Central memory CD8-positive, alpha-beta T cell (primary cell): ENCODE measurements around the gene SNAP91.

ENCODE experiments used
- ATAC-seq: fragments of 150-1000 bp; cut with Tn5 transposase; replicated peaks from 2 replicates; pipeline ENCODE4 v1.10.0; 2022; ENCODE audit warnings: mild to moderate bottlenecking, moderate FRiP score, moderate number of reproducible peaks; ENCODE audit not compliant: poor library complexity, severe bottlenecking; ENCODE audit errors: extremely low read depth
- DNase-seq, 2 donors: peaks; one replicate each; pipeline ENCODE4 v3.0.0; 2021; ENCODE audit warnings: low spot score in 2 of 2
- H3K27ac Mint-ChIP-seq: one replicate; pipeline ENCODE4 v1.8.0; 2022; ENCODE audit warnings: low read depth, mild to moderate bottlenecking, moderate library complexity, mixed read lengths
- H3K27me3 Mint-ChIP-seq: one replicate; pipeline ENCODE4 v1.8.0; 2022; ENCODE audit warnings: mixed read lengths
- H3K36me3 Mint-ChIP-seq: one replicate; pipeline ENCODE4 v1.8.0; 2022; ENCODE audit warnings: mild to moderate bottlenecking, moderate library complexity, mixed read lengths; ENCODE audit not compliant: insufficient read depth
- H3K4me1 Mint-ChIP-seq: one replicate; pipeline ENCODE4 v1.8.0; 2022; ENCODE audit warnings: mixed read lengths
- H3K4me3 Mint-ChIP-seq: one replicate; pipeline ENCODE4 v1.8.0; 2022; ENCODE audit warnings: mild to moderate bottlenecking, moderate library complexity, mixed read lengths
- H3K9me3 Mint-ChIP-seq: one replicate; pipeline ENCODE4 v1.8.0; 2022; ENCODE audit warnings: mixed read lengths

The SNAP91 gene

DNA sequence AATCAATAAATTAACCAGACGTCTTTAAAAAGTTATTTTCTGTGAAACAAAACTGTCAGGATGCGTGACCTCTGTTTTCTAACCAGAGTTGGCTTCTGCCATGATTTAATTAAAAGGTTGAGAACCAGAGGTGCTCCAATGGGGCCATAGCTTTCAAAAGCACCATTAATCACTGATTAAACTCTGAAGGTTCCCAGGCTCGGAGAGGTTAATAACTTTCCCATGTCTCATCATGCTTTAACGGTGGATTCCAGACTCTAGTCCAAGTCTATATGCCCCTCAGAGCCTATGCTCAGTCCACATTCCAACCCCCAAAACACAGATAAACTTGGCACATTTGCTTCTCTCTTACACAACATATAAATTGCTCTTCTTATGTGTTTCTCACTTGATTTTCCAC lies 95.5 kb downstream of the SNAP91 start:
- no peaks in the 10 kb centered on the region for H3K9me3 Mint-ChIP-seq
- ATAC-seq (no peak), DNase-seq (no peak)
- H3K4me1 Mint-ChIP-seq, result no peaks in the 10 kb centered on the region
- no peaks in the 10 kb centered on the region for H3K36me3 Mint-ChIP-seq
- H3K27ac Mint-ChIP-seq, result no peak overlapping the region
- H3K4me3 Mint-ChIP-seq, result no peak overlapping the region
- H3K27me3 Mint-ChIP-seq, result no peaks in the 10 kb centered on the region

DNA sequence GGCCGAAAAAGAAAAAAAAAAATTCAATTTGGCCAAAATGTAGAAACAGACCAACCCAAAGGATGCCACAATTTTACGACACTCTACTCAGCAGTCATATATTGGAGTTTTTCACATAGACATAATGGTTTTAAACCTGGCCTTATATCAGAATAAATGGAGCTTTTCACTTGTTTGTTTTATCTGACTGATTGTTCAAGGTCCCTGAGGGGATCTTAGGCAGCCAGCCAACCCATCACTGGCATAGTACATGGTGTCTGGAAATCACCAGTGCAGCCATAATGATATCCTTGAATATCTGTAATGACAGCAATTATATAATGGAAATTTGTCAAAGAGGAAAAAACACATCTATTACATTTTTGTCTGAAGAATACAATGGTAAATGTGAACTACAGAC lies 99.7 kb downstream of the SNAP91 start:
- Mint-ChIP-seq H3K4me1 (no peaks in the 10 kb centered on the region), H3K4me3 (no peak overlapping the region), H3K36me3 (no peaks in the 10 kb centered on the region)

DNA sequence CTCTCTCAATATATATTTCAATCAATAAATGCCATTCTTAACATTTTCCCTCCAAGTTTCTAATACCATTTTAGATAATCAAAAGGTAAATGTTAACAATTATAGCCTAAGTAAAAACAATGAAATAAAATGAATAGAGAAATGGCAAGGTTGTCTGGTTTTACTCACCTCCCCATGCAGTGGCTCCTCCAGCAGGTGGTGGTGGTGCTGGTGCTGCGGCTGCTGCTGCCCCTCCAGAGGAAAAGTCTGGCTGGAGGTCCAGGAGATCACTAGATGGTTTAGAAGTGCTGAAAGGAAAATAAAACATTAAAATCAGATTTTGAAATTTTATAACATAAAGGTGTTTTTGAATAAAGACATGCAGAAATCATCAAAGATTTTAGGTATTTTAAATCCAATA lies 103.4 kb downstream of the SNAP91 start:
- Mint-ChIP-seq H3K27me3 (no peaks in the 10 kb centered on the region), H3K9me3 (no peaks in the 10 kb centered on the region), H3K36me3 (no peaks in the 10 kb centered on the region), H3K4me3 (no peak overlapping the region), H3K27ac (no peak overlapping the region), H3K4me1 (no peaks in the 10 kb centered on the region)
- no peak for ATAC-seq
- no peak for DNase-seq

More for the DNA sequence above, 99.7 kb downstream of the SNAP91 start:
- H3K9me3 Mint-ChIP-seq, result no peaks in the 10 kb centered on the region
- no peaks in the 10 kb centered on the region for H3K27me3 Mint-ChIP-seq
- DNase-seq, result no peak
- H3K27ac Mint-ChIP-seq, result no peak overlapping the region
- no peak for ATAC-seq

GRCh38 chr6:83603551-83603950 lies 105.3 kb downstream of the SNAP91 start:
- H3K9me3 Mint-ChIP-seq, result no peaks in the 10 kb centered on the region
- ATAC-seq (no peak), DNase-seq (no peak)
- H3K4me1 Mint-ChIP-seq, result no peaks in the 10 kb centered on the region
- H3K4me3 Mint-ChIP-seq, result no peak overlapping the region
- H3K27ac Mint-ChIP-seq, result no peak overlapping the region
- H3K36me3 Mint-ChIP-seq, result no peaks in the 10 kb centered on the region
- H3K27me3 Mint-ChIP-seq, result no peaks in the 10 kb centered on the region

- H3K4me1 Mint-ChIP-seq, result no peaks in the 10 kb centered on the region
- ATAC-seq, result no peak
- H3K4me3 Mint-ChIP-seq, result no peak overlapping the region
- no peak for DNase-seq
- H3K27ac Mint-ChIP-seq, result no peak overlapping the region
- no peaks in the 10 kb centered on the region for H3K36me3 Mint-ChIP-seq
- no peaks in the 10 kb centered on the region for H3K9me3 Mint-ChIP-seq
- H3K27me3 Mint-ChIP-seq, result no peaks in the 10 kb centered on the region
Measured at GRCh38 chr6:83601119-83601518, 107.8 kb downstream of the SNAP91 start.

GRCh38 chr6:83600459-83600858 lies 108.4 kb downstream of the SNAP91 start:
- Mint-ChIP-seq H3K9me3 (no peaks in the 10 kb centered on the region), H3K4me1 (no peaks in the 10 kb centered on the region), H3K27ac (no peak overlapping the region), H3K4me3 (no peak overlapping the region), H3K27me3 (no peaks in the 10 kb centered on the region), H3K36me3 (no peaks in the 10 kb centered on the region)
- DNase-seq (no peak), ATAC-seq (no peak)

DNA sequence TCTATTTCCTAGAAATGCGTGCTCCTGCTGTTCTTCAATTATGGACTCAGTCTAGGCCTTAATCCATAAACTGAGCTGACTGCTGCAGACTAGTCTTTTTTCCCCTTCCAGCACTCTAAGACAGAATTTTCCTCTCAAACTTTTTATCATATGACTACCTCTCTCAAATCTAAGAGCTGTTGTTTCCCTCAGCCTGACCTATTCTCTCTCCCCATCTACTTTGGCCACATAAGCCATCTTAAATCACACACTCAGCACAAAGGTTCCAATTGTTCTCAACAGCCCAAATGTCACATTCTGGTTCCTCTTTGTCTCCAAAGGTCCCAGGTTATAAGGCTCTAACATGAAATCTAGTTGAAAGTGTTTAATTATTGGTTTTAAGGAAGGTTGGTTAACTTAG lies 111.4 kb downstream of the SNAP91 start:
- Mint-ChIP-seq H3K27me3 (no peaks in the 10 kb centered on the region), H3K4me3 (no peak overlapping the region)

DNA sequence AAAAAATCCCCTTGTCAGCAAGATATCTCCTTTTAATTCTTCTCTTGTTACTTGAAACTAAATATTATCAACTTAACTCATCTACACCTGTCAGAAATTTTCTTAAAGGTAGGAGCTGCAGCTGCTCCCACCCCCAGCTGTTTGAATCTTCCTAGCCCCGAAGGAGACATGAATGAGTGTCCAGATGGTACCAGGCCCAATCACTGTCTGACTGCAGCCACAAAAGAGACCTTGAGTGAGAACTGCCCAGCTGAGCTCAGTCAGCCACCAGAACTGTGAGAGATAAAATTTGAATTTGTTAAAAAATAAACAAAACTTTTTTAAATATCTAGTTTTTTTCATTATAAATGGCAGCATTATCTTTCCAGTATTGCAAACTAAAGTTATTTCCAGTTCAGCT lies 111.8 kb downstream of the SNAP91 start:
- Mint-ChIP-seq H3K9me3 (no peaks in the 10 kb centered on the region), H3K27ac (no peak overlapping the region), H3K36me3 (no peaks in the 10 kb centered on the region), H3K4me3 (no peak overlapping the region), H3K4me1 (no peaks in the 10 kb centered on the region), H3K27me3 (no peaks in the 10 kb centered on the region)
- ATAC-seq (no peak), DNase-seq (no peak)

More for the DNA sequence above, 111.4 kb downstream of the SNAP91 start:
- Mint-ChIP-seq H3K36me3 (no peaks in the 10 kb centered on the region), H3K4me1 (no peaks in the 10 kb centered on the region), H3K27ac (no peak overlapping the region), H3K9me3 (no peaks in the 10 kb centered on the region)
- no peak for ATAC-seq
- no peak for DNase-seq

DNA sequence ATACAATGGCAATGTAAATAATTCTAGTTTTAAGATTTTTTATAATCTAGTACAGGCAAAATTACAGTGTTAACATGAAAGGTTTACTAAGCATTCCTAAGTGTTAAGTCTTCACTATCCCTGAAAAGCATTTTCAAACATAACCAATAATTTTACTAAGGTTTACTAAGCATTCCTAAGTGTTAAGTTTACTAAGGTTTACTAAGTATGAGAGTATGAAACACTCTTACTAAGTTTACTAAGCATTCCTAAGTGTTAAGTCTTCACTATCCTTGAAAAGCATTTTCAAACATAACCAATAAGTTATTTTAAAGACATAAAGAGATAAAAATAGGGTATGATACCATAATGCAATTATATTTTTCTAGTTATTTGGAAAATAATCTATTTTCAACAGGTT lies 114.0 kb downstream of the SNAP91 start:
- ATAC-seq (no peak), DNase-seq (no peak)
- Mint-ChIP-seq H3K36me3 (no peaks in the 10 kb centered on the region), H3K4me3 (no peak overlapping the region), H3K27ac (no peak overlapping the region), H3K9me3 (no peaks in the 10 kb centered on the region), H3K4me1 (no peaks in the 10 kb centered on the region), H3K27me3 (no peaks in the 10 kb centered on the region)

DNA sequence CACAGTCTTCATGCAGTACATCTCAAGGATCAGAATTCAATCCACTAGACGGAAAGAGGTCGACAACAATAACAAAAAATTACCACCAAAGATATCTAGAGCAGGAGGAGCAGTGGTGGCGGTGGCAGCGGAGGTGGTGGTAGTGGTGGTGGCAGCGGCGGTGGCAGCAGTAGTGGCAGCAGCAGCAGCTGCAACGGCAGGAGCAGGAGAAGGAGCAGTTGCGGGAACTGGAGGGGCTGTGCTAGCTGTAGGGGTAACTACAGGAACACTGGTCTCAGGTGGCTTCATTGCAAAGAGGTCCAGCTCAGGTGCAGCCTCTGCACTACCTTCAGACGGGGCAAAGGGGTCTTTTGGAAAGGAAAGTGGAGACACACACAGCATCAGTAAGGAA lies 115.5 kb downstream of the SNAP91 start:
- no peak for ATAC-seq

DNA sequence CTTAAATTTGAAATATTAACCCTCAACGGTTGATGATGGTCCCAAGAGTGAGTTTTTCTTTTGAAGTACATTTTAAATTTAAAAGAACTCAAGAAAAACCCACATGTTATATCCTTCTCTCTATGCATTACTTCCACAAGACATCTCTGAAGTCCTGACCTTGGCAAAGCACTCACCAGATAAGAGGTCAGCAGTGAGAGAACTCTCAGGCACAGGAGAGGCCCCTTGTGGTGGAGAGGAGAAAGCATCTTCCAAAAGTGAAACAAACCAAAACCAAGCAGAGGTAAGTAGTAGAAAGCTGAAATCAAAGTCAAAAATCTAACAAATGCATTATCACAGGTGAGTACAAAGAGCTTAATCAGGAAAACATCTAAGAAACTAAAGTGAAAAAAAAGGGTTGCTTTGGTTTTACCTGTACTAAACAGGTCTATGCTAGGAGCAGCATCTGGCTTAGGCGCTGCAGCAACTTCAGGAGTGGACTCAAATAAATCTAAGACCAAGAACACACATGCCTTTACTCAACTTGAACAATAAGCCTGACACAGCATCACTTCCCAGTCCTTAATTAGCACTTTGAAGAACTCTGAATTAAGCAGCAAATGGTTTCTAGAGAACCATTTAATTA lies 116.0 kb downstream of the SNAP91 start:
- no peaks in the 10 kb centered on the region for H3K9me3 Mint-ChIP-seq
- no peak overlapping the region for H3K27ac Mint-ChIP-seq
- H3K4me3 Mint-ChIP-seq, result no peak overlapping the region
- no peak for ATAC-seq
- no peak for DNase-seq
- no peaks in the 10 kb centered on the region for H3K36me3 Mint-ChIP-seq
- H3K4me1 Mint-ChIP-seq, result no peaks in the 10 kb centered on the region
- H3K27me3 Mint-ChIP-seq, result no peaks in the 10 kb centered on the region

More for the DNA sequence above, 115.5 kb downstream of the SNAP91 start:
- DNase-seq, result no peak
- Mint-ChIP-seq H3K4me1 (no peaks in the 10 kb centered on the region), H3K4me3 (no peak overlapping the region), H3K36me3 (no peaks in the 10 kb centered on the region), H3K9me3 (no peaks in the 10 kb centered on the region), H3K27me3 (no peaks in the 10 kb centered on the region), H3K27ac (no peak overlapping the region)

DNA sequence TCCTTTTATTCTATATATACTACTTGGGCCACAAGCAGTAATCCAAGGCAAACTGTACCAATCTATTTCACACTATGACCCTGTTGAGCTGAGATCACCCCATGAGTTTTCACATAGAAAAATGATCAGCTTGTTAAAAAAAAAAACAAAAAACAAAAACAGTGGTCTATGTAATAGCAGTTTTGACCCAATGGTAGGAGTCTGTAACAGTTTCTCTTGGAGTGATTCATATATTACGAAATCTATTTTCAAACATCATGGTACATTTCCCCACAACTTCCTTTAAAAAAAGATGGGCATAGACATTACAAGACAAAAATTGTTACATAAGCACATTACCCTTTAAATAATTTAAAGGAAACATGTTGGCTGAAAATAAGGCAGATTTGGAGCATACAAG lies 118.5 kb downstream of the SNAP91 start:
- no peak for DNase-seq
- ATAC-seq, result no peak
- H3K4me1 Mint-ChIP-seq, result no peaks in the 10 kb centered on the region
- H3K36me3 Mint-ChIP-seq, result no peaks in the 10 kb centered on the region
- no peaks in the 10 kb centered on the region for H3K27me3 Mint-ChIP-seq
- H3K9me3 Mint-ChIP-seq, result no peaks in the 10 kb centered on the region
- H3K27ac Mint-ChIP-seq, result no peak overlapping the region
- no peak overlapping the region for H3K4me3 Mint-ChIP-seq

DNA sequence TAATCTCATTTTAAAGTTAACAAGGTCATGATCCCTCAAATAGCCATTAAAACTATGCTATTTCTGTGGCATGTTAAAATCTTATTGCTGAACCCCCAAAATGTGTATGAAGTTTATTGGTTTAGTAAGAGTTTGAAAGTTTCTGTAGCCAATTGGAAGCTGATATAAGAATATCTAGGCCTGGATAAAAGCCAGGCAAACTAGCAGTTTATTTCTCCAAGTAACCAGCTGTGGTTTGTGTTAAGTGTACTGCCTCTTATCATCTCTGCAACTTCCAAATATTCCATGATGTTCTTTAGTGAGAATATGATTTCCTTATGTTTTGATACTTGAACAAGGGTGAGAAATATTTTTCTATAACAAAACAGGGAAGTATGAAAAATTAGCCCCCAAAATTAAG lies 119.8 kb downstream of the SNAP91 start:
- Mint-ChIP-seq H3K36me3 (no peaks in the 10 kb centered on the region), H3K27ac (no peak overlapping the region), H3K4me3 (no peak overlapping the region), H3K4me1 (no peaks in the 10 kb centered on the region), H3K9me3 (no peaks in the 10 kb centered on the region), H3K27me3 (no peaks in the 10 kb centered on the region)
- no peak for DNase-seq
- no peak for ATAC-seq

DNA sequence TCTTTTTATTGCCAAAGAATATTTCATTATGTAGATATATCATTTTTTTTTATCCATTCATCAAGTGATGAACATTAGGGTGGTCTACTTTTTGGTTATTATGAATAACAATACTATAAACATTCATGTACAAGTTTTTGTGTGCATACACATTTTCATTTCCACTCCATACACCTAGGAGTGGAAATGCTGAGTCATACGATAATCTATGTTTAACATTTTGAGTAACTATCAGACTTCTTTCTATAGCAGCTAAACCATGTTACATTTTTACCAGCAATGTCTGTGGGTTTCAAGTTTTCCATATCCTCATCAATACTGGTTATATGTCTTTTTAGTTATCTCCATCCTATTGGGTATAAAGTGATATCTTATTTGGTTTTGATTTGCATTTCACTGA lies 130.8 kb downstream of the SNAP91 start:
- no peaks in the 10 kb centered on the region for H3K27me3 Mint-ChIP-seq
- no peaks in the 10 kb centered on the region for H3K4me1 Mint-ChIP-seq
- no peaks in the 10 kb centered on the region for H3K9me3 Mint-ChIP-seq
- no peak for DNase-seq
- no peak overlapping the region for H3K27ac Mint-ChIP-seq
- ATAC-seq, result no peak
- H3K36me3 Mint-ChIP-seq, result no peaks in the 10 kb centered on the region
- H3K4me3 Mint-ChIP-seq, result no peak overlapping the region
